K562 (cell line): ENCODE measurements around the gene CMTR1. TPM values are rescaled to one million over a fixed set of nuclear protein-coding genes. Genes with fewer than 3 reads are reported as not detected.

Experiments used
- ATF1 ChIP-seq, 2 experiments: fragments of 450-650 bp in 1 of 2; IDR thresholded peaks; 2 replicates each; pipeline ENCODE4 v1.6.1; 2016; ENCODE audit warnings: missing compliant biosample characterization in 1 of 2, missing genetic modification characterization in 1 of 2
- DEAF1 ChIP-seq: fragments of 450-650 bp; formaldehyde crosslinking; IDR thresholded peaks from 2 replicates; pipeline ENCODE4 v1.4.0; 2020; ENCODE audit warnings: mild to moderate bottlenecking, moderate library complexity
- ETS1 ChIP-seq: conservative IDR thresholded peaks from 2 replicates; pipeline ENCODE4 v1.6.1; 2011; ENCODE audit warnings: low read depth, mild to moderate bottlenecking, low read length; ENCODE audit not compliant: control insufficient read depth
- ETV6 ChIP-seq, 3 experiments: fragments of 150-350 bp in 1 of 3; sonication (generic) in 1 of 3; formaldehyde crosslinking in 1 of 3; IDR thresholded peaks; 2 replicates each; pipeline versions ENCODE4 v1.6.1 to v1.8.0; 2014 to 2022; ENCODE audit warnings: borderline replicate concordance in 2 of 3, low read depth in 2 of 3, antibody characterized with exemption in 1 of 3, low read length in 1 of 3, mild to moderate bottlenecking in 1 of 3, missing genetic modification reagents in 1 of 3
- EZH2 ChIP-seq: IDR thresholded peaks from 2 replicates; pipeline ENCODE4 v1.6.1; 2012; ENCODE audit warnings: low read depth, mild to moderate bottlenecking, inconsistent platforms, low read length, borderline replicate concordance
- FUS ChIP-seq: fragments of 200-400 bp; formaldehyde crosslinking; optimal IDR thresholded peaks from 2 replicates; pipeline ENCODE3; 2017; ENCODE audit warnings: low read depth, low read length
- LARP7 ChIP-seq: fragments of 450-650 bp; IDR thresholded peaks from 2 replicates; pipeline ENCODE4 v1.6.1; 2016
- MAX ChIP-seq: sonication (generic); formaldehyde crosslinking; IDR thresholded peaks from 2 replicates; pipeline ENCODE4 v1.9.0; 2022; ENCODE audit warnings: mild to moderate bottlenecking, missing genetic modification reagents
- MITF ChIP-seq: IDR thresholded peaks from 2 replicates; pipeline ENCODE4 v1.6.1; 2014; ENCODE audit warnings: antibody characterized with exemption
- POLR2A ChIP-seq: fragments of 450-650 bp; conservative IDR thresholded peaks from 2 replicates; pipeline ENCODE4 v1.6.1; 2016
- POLR2AphosphoS5 ChIP-seq: IDR thresholded peaks from 2 replicates; pipeline ENCODE4 v1.6.1; 2011; ENCODE audit warnings: mild to moderate bottlenecking, low read depth, low read length, moderate library complexity; ENCODE audit not compliant: control insufficient read depth, insufficient read depth
- RAD21 ChIP-seq, 2 experiments: fragments of 250-450 bp in 1 of 2; fragments of 450-650 bp in 1 of 2; sonication (Bioruptor Pico) in 1 of 2; formaldehyde crosslinking in 1 of 2; IDR thresholded peaks in 1 of 2; conservative IDR thresholded peaks in 1 of 2; 2 replicates each; pipeline versions ENCODE4 v1.4.0 to v1.8.0; 2020 to 2022; ENCODE audit warnings: mild to moderate bottlenecking in 2 of 2, moderate library complexity in 1 of 2
- RFX5 ChIP-seq: IDR thresholded peaks from 2 replicates; pipeline ENCODE4 v1.6.1; 2011; ENCODE audit warnings: low read depth, mild to moderate bottlenecking, improper control_type of control experiment, low read length
- SIX5 ChIP-seq, 2 experiments: IDR thresholded peaks; 2 replicates each; pipeline ENCODE4 v1.6.1; 2011; ENCODE audit warnings: low read length in 2 of 2, borderline replicate concordance in 1 of 2, low read depth in 1 of 2, mild to moderate bottlenecking in 1 of 2, moderate library complexity in 1 of 2; ENCODE audit not compliant: insufficient read depth in 1 of 2
- SNAPC5 ChIP-seq: fragments of 250-450 bp; sonication (Bioruptor Pico); IDR thresholded peaks from 2 replicates; pipeline ENCODE4 v1.8.0; 2021; ENCODE audit warnings: moderate library complexity, mild to moderate bottlenecking, inconsistent platforms
- TRIM25 ChIP-seq: fragments of 450-650 bp; IDR thresholded peaks from 2 replicates; pipeline ENCODE4 v1.7.0; 2016; ENCODE audit warnings: borderline replicate concordance
- YBX1 ChIP-seq: fragments of 450-650 bp; IDR thresholded peaks from 2 replicates; pipeline ENCODE4 v1.7.1; 2016; ENCODE audit warnings: mild to moderate bottlenecking
- ZBTB17 ChIP-seq: fragments of 450-650 bp; formaldehyde crosslinking; IDR thresholded peaks from 2 replicates; pipeline ENCODE4 v1.4.0; 2020; ENCODE audit warnings: mild to moderate bottlenecking
- ZFP36 ChIP-seq: fragments of 150-350 bp; IDR thresholded peaks from 2 replicates; pipeline ENCODE4 v1.6.1; 2018; ENCODE audit warnings: low read length, low read depth; ENCODE audit not compliant: partially characterized antibody
- ZNF76 ChIP-seq: fragments of 250-450 bp; sonication (Bioruptor Pico); IDR thresholded peaks from 2 replicates; pipeline ENCODE4 v1.4.0; 2020; ENCODE audit warnings: mild to moderate bottlenecking, moderate library complexity, borderline replicate concordance
- polyA plus RNA-seq, 8 experiments: library from polyadenylated mRNA; depleted of rRNA in 4 of 8; stranded (reverse) in 5 of 8; unstranded in 3 of 8; fragments of >200 nt; fragmentation: Nextera tagmentation in 2 of 8; fragmentation: Illumina TruSeq in 1 of 8; extraction: Ambion mirVana in 2 of 8; extraction: Trizol in 1 of 8; gene quantifications; 2 replicates each; pipeline versions ENCODE4 v1.2.1 to v1.2.3, GENCODE V29; 2011 to 2014; ENCODE audit warnings: inconsistent platforms in 1 of 8, missing spikeins in 1 of 8
- total RNA-seq, 7 experiments: library from RNA; depleted of rRNA in 6 of 7; stranded (reverse); fragments of >200 nt in 6 of 7; fragmentation: Illumina TruSeq in 2 of 7; extraction: Trizol in 2 of 7; gene quantifications; 2 replicates each; pipeline versions ENCODE4 v1.2.1 to v1.2.3, GENCODE V29; 2011 to 2021; ENCODE audit warnings: low replicate concordance in 1 of 7

Gene CMTR1
- total and polyA plus RNA-seq, 9 of the 15 experiments (the other 6 are each of a cell fraction or from before 2014, with no cell fraction given) = 2.9 to 63.5 (median 49.5) TPM

GRCh38 chr6:37432916-37433656, at the start of gene CMTR1 (continued):
- TF ChIP-seq FUS (peak; percentile 79), RAD21 (CRISPR knock-in tag; conservative IDR thresholded peaks at IDR 0.05 in 1 of 2, IDR thresholded peaks at IDR 0.05 in 1 of 2) (peak in 1 of 2 experiments; percentile 22; a peak in 2 of 4 replicates), ZFP36 (peak; percentile 45), ZBTB17 (peak; percentile 90), MITF (no peak; the same call in 1 of the 2 replicates), SNAPC5 (no peak), ATF1 (CRISPR knock-in tag; IDR thresholded peaks at IDR 0.05) (peak; percentile 99; the same call in 1 of the 2 replicates), ATF1 (tag; IDR thresholded peaks at IDR 0.05) (peak; percentile 100), RFX5 (peak; percentile 80), LARP7 (peak; percentile 19; the same call in 1 of the 2 replicates), DEAF1 (CRISPR knock-in tag) (peak; percentile 43; the same call in 1 of the 2 replicates), YBX1 (no peak), SIX5 (IDR thresholded peaks at IDR 0.05; ENCODE audit: borderline replicate concordance in 1 of 2, insufficient read depth in 1 of 2, low read depth in 1 of 2, low read length in 2 of 2) (peak; percentile 28 to 43; a peak in 2 of 4 replicates), EZH2 (no peak), ZNF76 (CRISPR knock-in tag) (peak; percentile 87), MAX (CRISPR knock-in tag) (no peak), POLR2AphosphoS5 (peak; percentile 72), ETV6 (IDR thresholded peaks at IDR 0.05; ENCODE audit: borderline replicate concordance in 1 of 2, low read depth in 2 of 2, low read length in 1 of 2) (0 out of 4 replicates have a peak, but pooled peaks of 1 of the 2 experiments have one; percentile 67), ETV6 (CRISPR knock-in tag; IDR thresholded peaks at IDR 0.05; ENCODE audit: borderline replicate concordance) (no peak), ETS1 (peak; percentile 81), TRIM25 (no peak), POLR2A (peak; percentile 85)
